ENCODE results near the gene FNDC3B. TPM values are rescaled to one million over a fixed set of nuclear protein-coding genes. Genes with fewer than 3 reads are reported as not detected.

FNDC3B gene
- total and polyA plus RNA-seq, 2 of the 8 experiments (the other 6 are each of a cell fraction or from before 2014, with no cell fraction given) = 14.1 to 44.4 TPM

- 93% methylated on average over 1 of the region's 1 CpG; no CpG with 5 or more reads in 1 of the 2 experiments for WGBS, 2 experiments (ENCODE audit: extremely low coverage in 1 of 2, insufficient coverage in 1 of 2, insufficient read length in 1 of 2, insufficient replicate concordance in 2 of 2, low coverage in 1 of 2, low lambda C conversion rate in 2 of 2, missing lambda C conversion rate in 1 of 2)
- H3K4me2 ChIP-seq (ENCODE audit: insufficient read depth in 1 of 2, low read depth in 2 of 2, low read length in 2 of 2) = no peak overlapping the region
Measured at GRCh38 chr3:172135185-172135584, 95.8 kb downstream of the FNDC3B start.

More at GRCh38 chr3:172135185-172135584, 95.8 kb downstream of the FNDC3B start:
- Histone ChIP-seq H4K8ac (ENCODE audit: extremely low read depth, insufficient read depth, low read length) (no peak overlapping the region), H3K23me2 (ENCODE audit: low read depth, low read length) (no peaks in the 10 kb centered on the region), H2AK5ac (ENCODE audit: low read depth, low read length) (no peak overlapping the region), H3K56ac (replicated peaks; ENCODE audit: insufficient read length, low read depth, low read length) (no peak overlapping the region), H2BK15ac (ENCODE audit: low read length) (no peak overlapping the region), H2BK20ac (ENCODE audit: low read length) (no peak overlapping the region), H2BK120ac (replicated peaks; ENCODE audit: low read depth, low read length) (no peak overlapping the region), H3K14ac (ENCODE audit: insufficient read length) (no peak overlapping the region), H2AFZ (ENCODE audit: low read length) (no peak overlapping the region), H3K79me2 (ENCODE audit: control insufficient read depth in 1 of 2, insufficient read depth in 2 of 2, low read length in 2 of 2) (peaks cover 0 to 31% of the 10 kb centered on the region in 2 experiments; a peak in 3 of 4 replicates), H3K4me3 (ENCODE audit: extremely low read depth in 1 of 4, insufficient read depth in 2 of 4, low read depth in 3 of 4, low read length in 4 of 4) (no peak overlapping the region), H3K4ac (replicated peaks; ENCODE audit: insufficient read length, low read depth, low read length) (no peak overlapping the region), H4K5ac (ENCODE audit: insufficient read length, low read depth, low read length) (no peak overlapping the region), H3K23ac (ENCODE audit: insufficient read length) (no peak overlapping the region), H3K27ac (ENCODE audit: low read depth, low read length) (no peak overlapping the region), H3K18ac (ENCODE audit: extremely low read depth, low read length) (no peak overlapping the region), H2BK12ac (ENCODE audit: low read depth, low read length) (no peak overlapping the region), H3K4me1 (replicated peaks in 1 of 4; ENCODE audit: control insufficient read depth in 3 of 4, insufficient read depth in 4 of 4, low read length in 3 of 4) (peaks cover 5 to 27% (median 22%) of the 10 kb centered on the region in 4 experiments), H4K91ac (replicated peaks; ENCODE audit: insufficient read length, low read length) (no peak overlapping the region), H3K9ac (replicated peaks in 1 of 4; ENCODE audit: extremely low read depth in 1 of 4, low read depth in 3 of 4, low read length in 3 of 4) (no peak overlapping the region), H3K79me1 (ENCODE audit: low read depth, low read length) (no peaks in the 10 kb centered on the region), H3K9me3 (ENCODE audit: insufficient read depth in 2 of 2, low read depth in 1 of 2, low read length in 1 of 2) (no peaks in the 10 kb centered on the region), H3K36me3 (ENCODE audit: control insufficient read depth in 2 of 4, insufficient read depth in 4 of 4, low read length in 3 of 4) (no peaks in the 10 kb centered on the region; a peak in 1 of 8 replicates), H4K20me1 (replicated peaks in 1 of 2; ENCODE audit: control insufficient read depth in 1 of 2, insufficient read depth in 2 of 2, low read length in 2 of 2) (no peaks in the 10 kb centered on the region), H3K27me3 (replicated peaks in 1 of 4; ENCODE audit: control insufficient read depth in 3 of 4, extremely low read depth in 1 of 4, insufficient read depth in 3 of 4, low read length in 3 of 4) (no peaks in the 10 kb centered on the region), H2BK5ac (ENCODE audit: low read depth, low read length) (0 out of 2 replicates have a peak overlapping the region, but pooled peaks have one; percentile 5)
- FAIRE-seq (no peak), DNase-seq (ENCODE audit: low read depth in 1 of 2, low spot score in 2 of 2) (no peak)
- ChIA-PET POLR2A (ENCODE audit: partially characterized antibody) (interaction anchor here (0.6 kb wide), 1 partner anchor 41 kb away, joined by 3 read pairs; no protein-coding TSS in a partner anchor), CTCF (ENCODE audit: partially characterized antibody) (interaction anchor here (0.6 kb wide), 1 partner anchor 96 kb away, joined by 4 read pairs; the partner anchor contains the start of gene FNDC3B)
- TF ChIP-seq BACH1 (IDR thresholded peaks at IDR 0.05; ENCODE audit: low read length) (no peak), EGR1 (IDR thresholded peaks at IDR 0.05; ENCODE audit: borderline replicate concordance, low read depth, low read length) (no peak), CREB1 (IDR thresholded peaks at IDR 0.05) (no peak), GTF2F1 (IDR thresholded peaks at IDR 0.05; ENCODE audit: borderline replicate concordance, low read depth, low read length) (no peak), JUND (IDR thresholded peaks at IDR 0.05; ENCODE audit: low read length) (no peak), KDM4A (IDR thresholded peaks at IDR 0.05; ENCODE audit: low read depth, low read length, severe bottlenecking) (no peak), RAD21 (IDR thresholded peaks at IDR 0.05 in 1 of 2, conservative IDR thresholded peaks at IDR 0.05 in 1 of 2; ENCODE audit: low read depth in 2 of 2, low read length in 2 of 2) (no peak), E2F6 (IDR thresholded peaks at IDR 0.05) (no peak), SIN3A (conservative IDR thresholded peaks at IDR 0.05 in 1 of 2, IDR thresholded peaks at IDR 0.05 in 1 of 2; ENCODE audit: low read depth in 1 of 2, low read length in 2 of 2) (no peak), SP4 (IDR thresholded peaks at IDR 0.05; ENCODE audit: low read length) (no peak), SUZ12 (IDR thresholded peaks at IDR 0.05; ENCODE audit: low read length) (no peak), HDAC6 (IDR thresholded peaks at IDR 0.05; ENCODE audit: low read depth, low read length) (no peak)
